Natural killer cell (primary cell): ENCODE data around the gene LIPH. TPM values are rescaled to one million over a fixed set of nuclear protein-coding genes. Genes with fewer than 3 reads are reported as not detected.

ENCODE experiments used
- ATAC-seq, 3 donors: fragments of 150-1000 bp in 2 of 3; fragments of 200-7000 bp in 1 of 3; cut with Tn5 transposase; 1 replicate in 1 of 3; 2 replicates in 2 of 3; pipeline ENCODE4 v1.10.0; 2021; ENCODE audit warnings: mild to moderate bottlenecking in 2 of 3, moderate library complexity in 2 of 3
- DNase-seq, 2 donors: peaks; one replicate each; pipeline versions ENCODE4 v3.0.0 to v3.0.0-alpha.2; 2013 to 2021; ENCODE audit warnings: mixed read lengths in 1 of 2
- H3K27ac ChIP-seq: one replicate; pipeline ENCODE4 v1.5.1; 2013; ENCODE audit warnings: mild to moderate bottlenecking, low read length
- H3K27me3 ChIP-seq: one replicate; pipeline ENCODE4 v1.6.1; 2013; ENCODE audit warnings: low read length; ENCODE audit not compliant: control insufficient read depth, insufficient read depth
- H3K36me3 ChIP-seq: one replicate; pipeline ENCODE4 v1.6.1; 2013; ENCODE audit warnings: low read length; ENCODE audit not compliant: control insufficient read depth, insufficient read depth
- H3K4me1 ChIP-seq: one replicate; pipeline ENCODE4 v1.6.1; 2013; ENCODE audit warnings: low read length; ENCODE audit not compliant: control insufficient read depth, insufficient read depth
- H3K4me3 ChIP-seq: one replicate; pipeline ENCODE4 v1.5.1; 2013; ENCODE audit warnings: low read length
- H3K9me3 ChIP-seq: one replicate; pipeline ENCODE4 v1.6.1; 2013; ENCODE audit warnings: low read length; ENCODE audit not compliant: control insufficient read depth, insufficient read depth
- H3K27ac Mint-ChIP-seq, 2 donors: one replicate each; pipeline ENCODE4 v1.8.0; 2022; ENCODE audit warnings: mild to moderate bottlenecking in 2 of 2, mixed read lengths in 2 of 2, moderate library complexity in 1 of 2
- H3K27me3 Mint-ChIP-seq, 2 donors: one replicate each; pipeline ENCODE4 v1.8.0; 2022; ENCODE audit warnings: low read depth in 2 of 2, mixed read lengths in 2 of 2
- H3K36me3 Mint-ChIP-seq: one replicate; pipeline ENCODE4 v1.8.0; 2022; ENCODE audit warnings: mixed read lengths
- H3K4me1 Mint-ChIP-seq, 2 donors: one replicate each; pipeline ENCODE4 v1.8.0; 2022; ENCODE audit warnings: mixed read lengths in 2 of 2
- H3K4me3 Mint-ChIP-seq: one replicate; pipeline ENCODE4 v1.8.0; 2022; ENCODE audit warnings: mild to moderate bottlenecking, moderate library complexity, mixed read lengths
- H3K9me3 Mint-ChIP-seq, 2 donors: one replicate each; pipeline ENCODE4 v1.8.0; 2022; ENCODE audit warnings: mixed read lengths in 2 of 2
- WGBS: methylation state at CpG from one replicate; pipeline ENCODE4 v1.1.7; 2013; ENCODE audit warnings: missing lambda C conversion rate; ENCODE audit not compliant: insufficient coverage; 5-methylcytosine and 5-hydroxymethylcytosine counted together
- intact Hi-C: fragments of 100-400 bp; cut with micrococcal nuclease; formaldehyde crosslinking; loops from one replicate; pipeline ENCODE4 v1.14.2; 2022
- total RNA-seq, 4 donors: library from RNA; stranded (reverse); fragments of 120-200 nt in 1 of 4; gene quantifications; one replicate each; pipeline versions ENCODE4 v1.2.3 to v1.2.4, GENCODE V29; 2013 to 2022
- TF ChIP-seq, protein P1 (sequence below): fragments of 200-600 bp; IDR thresholded peaks from one replicate; pipeline ENCODE4 v1.8.0; 2022; ENCODE audit warnings: antibody characterized with exemption

The LIPH gene
- total RNA-seq, 3 donors from 2014 or later (not counting 1 experiment from before 2014, with no cell fraction given), result 0.09 to 0.16 TPM; not detected in 1

GRCh38 chr3:185521349-185522138 is 30.8 kb downstream of the LIPH start:
- no peaks in the 10 kb centered on the region for H3K36me3 Mint-ChIP-seq
- no peaks in the 10 kb centered on the region for H3K9me3 Mint-ChIP-seq
- WGBS, result 90% methylated on average over 7 of the region's 7 CpGs
- Histone ChIP-seq H3K36me3 (no peaks in the 10 kb centered on the region), H3K9me3 (no peaks in the 10 kb centered on the region), H3K4me1 (no peaks in the 10 kb centered on the region), H3K27me3 (peaks cover 2% of the 10 kb centered on the region), H3K27ac (no peak overlapping the region), H3K4me3 (no peak overlapping the region)
- DNase-seq (no peak), ATAC-seq (no peak)
- no peaks in the 10 kb centered on the region for H3K4me1 Mint-ChIP-seq
- H3K27me3 Mint-ChIP-seq, result peaks cover 7 to 17% of the 10 kb centered on the region in 2 donors
- TF ChIP-seq, protein P1, sequence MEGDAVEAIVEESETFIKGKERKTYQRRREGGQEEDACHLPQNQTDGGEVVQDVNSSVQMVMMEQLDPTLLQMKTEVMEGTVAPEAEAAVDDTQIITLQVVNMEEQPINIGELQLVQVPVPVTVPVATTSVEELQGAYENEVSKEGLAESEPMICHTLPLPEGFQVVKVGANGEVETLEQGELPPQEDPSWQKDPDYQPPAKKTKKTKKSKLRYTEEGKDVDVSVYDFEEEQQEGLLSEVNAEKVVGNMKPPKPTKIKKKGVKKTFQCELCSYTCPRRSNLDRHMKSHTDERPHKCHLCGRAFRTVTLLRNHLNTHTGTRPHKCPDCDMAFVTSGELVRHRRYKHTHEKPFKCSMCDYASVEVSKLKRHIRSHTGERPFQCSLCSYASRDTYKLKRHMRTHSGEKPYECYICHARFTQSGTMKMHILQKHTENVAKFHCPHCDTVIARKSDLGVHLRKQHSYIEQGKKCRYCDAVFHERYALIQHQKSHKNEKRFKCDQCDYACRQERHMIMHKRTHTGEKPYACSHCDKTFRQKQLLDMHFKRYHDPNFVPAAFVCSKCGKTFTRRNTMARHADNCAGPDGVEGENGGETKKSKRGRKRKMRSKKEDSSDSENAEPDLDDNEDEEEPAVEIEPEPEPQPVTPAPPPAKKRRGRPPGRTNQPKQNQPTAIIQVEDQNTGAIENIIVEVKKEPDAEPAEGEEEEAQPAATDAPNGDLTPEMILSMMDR, result no peak
- H3K4me3 Mint-ChIP-seq, result no peak overlapping the region
- intact Hi-C loops, result no loop called here
- H3K27ac Mint-ChIP-seq, result no peak overlapping the region

GRCh38 chr3:185519021-185519420 is 33.4 kb downstream of the LIPH start:
- no peaks in the 10 kb centered on the region for H3K36me3 ChIP-seq
- DNase-seq (no peak), ATAC-seq (no peak)
- H3K4me3 ChIP-seq, result no peak overlapping the region
- TF ChIP-seq, protein P1, result no peak
- peaks cover 12 to 26% of the 10 kb centered on the region in 2 donors for H3K27me3 Mint-ChIP-seq
- H3K9me3 Mint-ChIP-seq, result no peaks in the 10 kb centered on the region
- no peak overlapping the region for H3K27ac Mint-ChIP-seq
- no peak overlapping the region for H3K4me3 Mint-ChIP-seq
- no peaks in the 10 kb centered on the region for H3K4me1 Mint-ChIP-seq
- no peak overlapping the region for H3K27ac ChIP-seq
- 88% methylated on average over 3 of the region's 5 CpGs for WGBS
- no peaks in the 10 kb centered on the region for H3K4me1 ChIP-seq
- intact Hi-C loops, result no loop called here
- H3K9me3 ChIP-seq, result no peaks in the 10 kb centered on the region
- no peaks in the 10 kb centered on the region for H3K36me3 Mint-ChIP-seq
- peaks cover 2% of the 10 kb centered on the region for H3K27me3 ChIP-seq

GRCh38 chr3:185517387-185518130 is 34.8 kb downstream of the LIPH start:
- Histone ChIP-seq H3K4me3 (no peak overlapping the region), H3K27ac (no peak overlapping the region), H3K4me1 (no peaks in the 10 kb centered on the region), H3K36me3 (no peaks in the 10 kb centered on the region), H3K27me3 (peaks cover 2% of the 10 kb centered on the region), H3K9me3 (no peaks in the 10 kb centered on the region)
- intact Hi-C loops, result no loop called here
- Mint-ChIP-seq H3K4me1 (no peaks in the 10 kb centered on the region), H3K36me3 (no peaks in the 10 kb centered on the region), H3K9me3 (no peaks in the 10 kb centered on the region), H3K4me3 (no peak overlapping the region), H3K27me3 (peaks cover 11 to 33% of the 10 kb centered on the region in 2 donors), H3K27ac (no peak overlapping the region)
- 100% methylated on average over 2 of the region's 2 CpGs for WGBS
- TF ChIP-seq, protein P1, result no peak
- DNase-seq, result no peak
- no peak for ATAC-seq
